Measurements from ENCODE around the gene FAHD2B. TPM values are rescaled to one million over a fixed set of nuclear protein-coding genes. Genes with fewer than 3 reads are reported as not detected.

The FAHD2B gene, protein sequence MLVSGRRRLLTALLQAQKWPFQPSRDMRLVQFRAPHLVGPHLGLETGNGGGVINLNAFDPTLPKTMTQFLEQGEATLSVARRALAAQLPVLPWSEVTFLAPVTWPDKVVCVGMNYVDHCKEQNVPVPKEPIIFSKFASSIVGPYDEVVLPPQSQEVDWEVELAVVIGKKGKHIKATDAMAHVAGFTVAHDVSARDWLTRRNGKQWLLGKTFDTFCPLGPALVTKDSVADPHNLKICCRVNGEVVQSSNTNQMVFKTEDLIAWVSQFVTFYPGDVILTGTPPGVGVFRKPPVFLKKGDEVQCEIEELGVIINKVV
- total RNA-seq: 13.1 TPM

DNA sequence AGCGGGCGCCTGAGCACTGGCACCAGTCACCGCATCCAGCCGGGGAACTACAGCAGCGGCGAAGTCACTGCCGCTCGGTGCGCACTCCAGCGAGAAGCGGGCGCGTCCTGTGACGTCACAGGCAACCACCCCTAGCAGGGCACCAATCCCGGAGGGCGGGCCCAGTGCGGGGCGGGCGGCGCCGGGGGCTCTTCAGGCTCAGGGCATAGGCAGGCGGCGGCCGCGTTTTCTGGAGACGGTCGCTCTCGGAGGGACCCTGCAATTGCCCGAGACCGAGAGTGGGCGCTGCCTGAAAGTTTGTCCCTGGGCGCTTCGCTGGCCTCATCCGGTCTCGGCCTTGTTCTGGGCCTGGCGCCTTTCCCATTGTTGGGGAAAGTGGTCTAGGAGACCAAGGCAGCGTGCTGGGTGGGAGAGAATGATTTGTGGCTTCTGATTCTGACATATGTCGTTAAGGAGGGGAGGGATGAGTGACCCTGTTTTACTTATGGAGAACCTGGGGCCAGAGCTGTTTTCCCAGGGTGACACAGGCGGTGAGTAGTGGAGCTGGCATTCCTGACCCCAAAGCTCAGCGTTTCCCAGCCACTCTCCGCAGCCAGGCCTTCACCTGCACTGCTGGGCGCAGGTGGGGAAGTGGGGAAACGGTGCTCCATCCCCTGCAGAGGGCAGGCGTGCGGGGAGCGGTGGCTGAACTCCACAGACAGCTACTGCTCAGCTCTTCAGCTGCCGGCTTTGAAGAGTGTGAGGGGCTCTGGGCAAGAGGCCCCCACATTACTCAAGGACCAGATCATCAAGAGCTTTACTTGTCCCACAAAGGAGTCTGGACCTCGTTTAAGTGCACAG, at the start of gene FAHD2B:
Gene FAHD2B, minus strand, starts transcription at position 111 of the 840 bp plus-strand sequence. CDS start 3,176 bp downstream, outside the sequence.

DNA sequence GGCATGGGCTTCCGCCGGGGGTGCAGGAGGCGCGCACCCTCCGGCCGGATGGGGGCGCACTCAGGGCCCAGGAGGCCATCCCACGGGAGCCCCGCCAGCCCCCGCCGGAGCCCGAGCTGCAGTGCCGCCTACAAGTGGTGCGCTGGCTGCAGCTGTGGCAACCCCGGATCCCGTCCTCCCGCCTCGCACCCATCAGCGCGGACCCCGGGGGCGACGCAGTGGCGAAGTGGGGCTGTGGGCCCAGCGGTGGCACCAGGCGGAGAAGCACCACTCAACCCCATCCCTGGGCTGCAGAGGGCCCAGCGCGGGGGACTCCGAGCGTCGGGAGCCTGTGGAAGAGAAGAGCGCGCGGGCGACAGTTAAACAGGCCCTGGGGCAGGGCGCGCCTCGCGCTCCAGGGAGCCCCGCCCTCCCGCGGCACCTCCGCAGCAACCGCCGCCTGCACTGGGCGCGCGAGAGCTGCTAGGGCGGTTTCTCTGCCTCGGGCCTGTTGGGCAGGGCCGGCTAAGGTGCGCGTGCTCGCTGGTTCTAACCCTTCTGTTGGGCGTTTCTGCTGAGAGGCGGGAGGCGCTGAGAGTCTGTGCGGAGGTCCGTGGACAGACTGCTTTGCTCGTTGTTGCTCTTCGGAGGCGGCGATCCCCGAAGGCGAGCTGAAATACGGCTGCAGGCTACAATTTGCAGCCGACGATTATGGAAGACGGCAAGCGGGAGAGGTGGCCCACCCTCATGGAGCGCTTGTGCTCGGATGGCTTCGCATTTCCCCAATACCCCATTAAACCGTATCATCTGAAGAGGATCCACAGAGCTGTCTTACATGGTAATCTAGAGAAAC, 18.6 kb upstream of the FAHD2B start, which contains the start of gene ANKRD36:
Gene ANKRD36, plus strand, starts transcription at position 104 of the 832 bp plus-strand sequence. Its CDS starts 587 bp downstream, at position 691.

Small RNA genes within 50 kb of the gene (small RNA-seq; reads per million reads assigned to genes)
- gene AC018892.1 (ENCODE audit: low replicate concordance) (not detected), gene IGKV1OR2-3 (ENCODE audit: low replicate concordance) (not detected), gene IGKV2OR2-2 (ENCODE audit: low replicate concordance) (not detected), gene RN7SL313P (ENCODE audit: low replicate concordance) (not detected)

Other genes with a start within 250 kb of the FAHD2B start
- 16.3 TPM for gene ANKRD39, start 236.9 kb downstream of the FAHD2B start, total RNA-seq
- 56.3 TPM for gene SEMA4C, start 224.8 kb downstream of the FAHD2B start, total RNA-seq
- gene FAM178B, start 108.3 kb downstream of the FAHD2B start, total RNA-seq: not detected
- gene ANKRD36, start 18.3 kb upstream of the FAHD2B start, total RNA-seq: 500 TPM

Data from parietal lobe (tissue), 2 donors.